ENCODE measurements around the gene RETSAT.

RETSAT gene

DNA sequence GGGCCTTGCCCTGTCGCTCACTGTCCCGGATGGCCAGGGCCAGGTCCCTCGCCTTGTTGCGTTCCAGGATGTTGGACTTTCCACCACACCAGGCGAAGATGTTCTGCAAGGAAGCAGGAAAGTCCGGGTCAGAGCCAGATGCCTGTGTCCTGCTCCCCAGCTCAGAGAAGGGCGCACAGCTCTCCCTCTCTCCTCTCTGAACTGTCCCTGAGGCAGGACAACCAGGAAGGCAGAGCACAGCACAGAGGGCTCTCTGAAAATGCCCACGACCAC is 44.8 kb upstream of the RETSAT start:
- Histone ChIP-seq H3K4me3 (ENCODE audit: low read depth, low read length) (no peak overlapping the region), H3K36me3 (no peaks in the 10 kb centered on the region), H3K27me3 (no peaks in the 10 kb centered on the region), H3K4me1 (no peaks in the 10 kb centered on the region), H3K9me3 (no peaks in the 10 kb centered on the region)
- DNase-seq, result no peak
- no peak for TF ChIP-seq CTCF (IDR thresholded peaks at IDR 0.05; ENCODE audit: low read depth, low read length)

- Histone ChIP-seq H3K27me3 (no peaks in the 10 kb centered on the region), H3K9me3 (no peaks in the 10 kb centered on the region), H3K36me3 (no peaks in the 10 kb centered on the region), H3K4me1 (no peaks in the 10 kb centered on the region), H3K4me3 (ENCODE audit: low read depth, low read length) (no peak overlapping the region)
- TF ChIP-seq CTCF (IDR thresholded peaks at IDR 0.05; ENCODE audit: low read depth, low read length), result no peak
- no peak for DNase-seq
These were observed 44.3 kb upstream of the RETSAT start for GRCh38 chr2:85398426-85399182.

- Histone ChIP-seq H3K9me3 (no peaks in the 10 kb centered on the region), H3K4me1 (no peaks in the 10 kb centered on the region), H3K4me3 (ENCODE audit: low read depth, low read length) (no peak overlapping the region), H3K36me3 (no peaks in the 10 kb centered on the region), H3K27me3 (no peaks in the 10 kb centered on the region)
- TF ChIP-seq CTCF (IDR thresholded peaks at IDR 0.05; ENCODE audit: low read depth, low read length), result no peak
- no peak for DNase-seq
These were observed 43.6 kb upstream of the RETSAT start for GRCh38 chr2:85397925-85398331.

DNA sequence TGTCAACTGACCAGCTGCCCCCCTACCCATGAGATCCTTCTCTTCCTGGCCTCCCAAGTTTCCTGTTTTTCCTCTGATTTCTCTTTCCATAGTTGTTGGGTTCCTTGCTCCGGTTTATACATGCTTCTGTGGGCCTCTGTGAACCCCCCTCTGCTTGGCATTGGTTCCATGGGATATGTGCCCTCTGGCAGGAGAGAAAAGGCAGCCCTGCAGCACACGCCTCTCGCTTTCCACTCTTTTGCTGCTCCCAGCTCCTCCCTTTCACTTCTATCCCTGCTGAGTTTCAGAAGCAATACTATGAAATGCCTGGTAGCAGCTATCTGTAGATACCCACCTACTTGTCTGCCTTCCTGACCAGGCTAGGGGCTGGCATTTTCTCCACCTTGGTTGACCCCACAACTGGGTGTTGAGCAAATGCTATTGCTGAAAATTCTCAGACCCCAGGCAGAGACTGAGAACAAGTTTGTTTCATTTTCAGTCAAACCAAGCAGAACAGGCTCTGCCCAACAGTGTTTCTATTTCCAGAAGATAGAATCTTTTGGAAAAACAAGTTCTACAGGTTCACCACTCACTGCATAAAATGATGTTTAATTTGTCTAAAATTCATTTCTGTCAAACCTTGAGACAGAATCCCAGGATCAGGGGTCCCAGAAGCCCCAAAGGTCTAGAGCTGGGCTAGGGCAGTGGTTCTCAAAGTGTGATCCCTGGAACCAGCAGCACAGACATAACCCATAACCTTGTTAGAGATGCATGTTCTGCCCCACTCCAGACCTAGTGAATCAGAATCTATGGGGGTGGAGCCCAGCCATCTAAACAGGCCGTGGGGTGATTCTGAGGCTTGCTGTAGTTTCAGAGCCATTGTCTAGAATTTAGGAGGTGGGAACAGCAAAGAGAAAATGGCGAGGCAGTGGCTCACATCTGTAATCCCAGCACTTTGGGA is 42.5 kb upstream of the RETSAT start:
- DNase-seq, result no peak
- no peaks in the 10 kb centered on the region for H3K27me3 ChIP-seq
- no peaks in the 10 kb centered on the region for H3K36me3 ChIP-seq
- H3K9me3 ChIP-seq, result no peaks in the 10 kb centered on the region
- no peaks in the 10 kb centered on the region for H3K4me1 ChIP-seq
- no peak for TF ChIP-seq CTCF (IDR thresholded peaks at IDR 0.05; ENCODE audit: low read depth, low read length)
- H3K4me3 ChIP-seq (ENCODE audit: low read depth, low read length), result no peak overlapping the region

DNA sequence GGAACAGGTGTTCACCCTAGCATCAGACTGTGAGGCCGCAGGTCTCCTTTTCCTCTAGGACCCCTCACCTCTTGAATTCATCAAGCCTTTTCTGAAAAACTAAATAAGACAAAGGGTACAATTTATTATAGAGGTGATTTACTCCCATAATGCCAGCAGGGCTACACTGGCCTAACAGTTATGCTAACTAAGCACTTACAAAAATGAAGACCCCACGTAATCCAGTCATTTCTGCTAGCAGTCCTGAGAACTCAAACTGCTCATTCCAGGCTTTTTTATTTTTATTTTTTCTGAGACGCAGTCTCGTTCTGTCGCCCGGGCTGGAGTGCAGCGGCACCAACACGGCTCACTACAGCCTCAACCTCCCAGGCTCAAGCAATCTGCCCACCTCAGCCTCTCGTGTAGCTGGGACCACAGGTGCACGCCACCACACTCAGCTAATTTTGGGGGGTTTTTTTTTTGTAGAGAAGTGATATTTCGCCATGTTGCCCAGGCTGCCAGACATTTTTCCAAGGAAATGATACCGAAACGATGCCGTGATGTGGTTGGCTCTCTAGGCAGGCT is 41.7 kb upstream of the RETSAT start:
- no peaks in the 10 kb centered on the region for H3K4me1 ChIP-seq
- DNase-seq, result no peak
- no peaks in the 10 kb centered on the region for H3K9me3 ChIP-seq
- no peak overlapping the region for H3K4me3 ChIP-seq (ENCODE audit: low read depth, low read length)
- H3K27me3 ChIP-seq, result no peaks in the 10 kb centered on the region
- H3K36me3 ChIP-seq, result no peaks in the 10 kb centered on the region
- no peak for TF ChIP-seq CTCF (IDR thresholded peaks at IDR 0.05; ENCODE audit: low read depth, low read length)
